H1 (cell line): ENCODE data around the gene B4GALNT3.

Source experiments
- ASH2L ChIP-seq: fragments of 200-600, 300-600 bp; sonication (generic); IDR thresholded peaks from one replicate; pipeline ENCODE4 v1.7.1; 2017; ENCODE audit warnings: low read length
- EP300 ChIP-seq, 2 experiments: IDR thresholded peaks; 1 replicate in 1 of 2; 2 replicates in 1 of 2; pipeline ENCODE4 v1.6.1; 2011 to 2012; ENCODE audit warnings: low read depth in 2 of 2, low read length in 2 of 2, mild to moderate bottlenecking in 2 of 2, borderline replicate concordance in 1 of 2, inconsistent platforms in 1 of 2, moderate library complexity in 1 of 2
- EZH2 ChIP-seq: fragments of 200-600 bp; sonication (generic); IDR thresholded peaks from 2 replicates; pipeline ENCODE4 v1.7.1; 2012; ENCODE audit warnings: low read depth, mild to moderate bottlenecking, moderate library complexity, low read length, inconsistent platforms; ENCODE audit not compliant: severe bottlenecking
- POLR2AphosphoS5 ChIP-seq: IDR thresholded peaks from 2 replicates; pipeline ENCODE4 v1.6.1; 2011; ENCODE audit warnings: low read depth, low read length
- RFX5 ChIP-seq: IDR thresholded peaks from 2 replicates; pipeline ENCODE4 v1.6.1; 2011; ENCODE audit warnings: low read depth, low read length, improper control_type of control experiment, borderline replicate concordance
- YY1 ChIP-seq: IDR thresholded peaks from 2 replicates; pipeline ENCODE4 v1.6.1; 2011; ENCODE audit warnings: low read depth, mild to moderate bottlenecking, low read length
- TF ChIP-seq, protein P1 (sequence below), 3 experiments: IDR thresholded peaks; 1 replicate in 2 of 3; 2 replicates in 1 of 3; pipeline versions ENCODE4 v1.5.1 to v1.6.1; 2011; ENCODE audit warnings: low read length in 3 of 3, mild to moderate bottlenecking in 3 of 3, inconsistent platforms in 2 of 3, low read depth in 1 of 3, moderate library complexity in 1 of 3; ENCODE audit not compliant: insufficient read depth in 1 of 3; ENCODE audit errors: control extremely low read depth in 1 of 3
- TF ChIP-seq, protein P2 (sequence below): IDR thresholded peaks from 2 replicates; pipeline ENCODE4 v1.6.1; 2011; ENCODE audit warnings: low read depth, mild to moderate bottlenecking, low read length; ENCODE audit not compliant: insufficient read depth

DNA sequence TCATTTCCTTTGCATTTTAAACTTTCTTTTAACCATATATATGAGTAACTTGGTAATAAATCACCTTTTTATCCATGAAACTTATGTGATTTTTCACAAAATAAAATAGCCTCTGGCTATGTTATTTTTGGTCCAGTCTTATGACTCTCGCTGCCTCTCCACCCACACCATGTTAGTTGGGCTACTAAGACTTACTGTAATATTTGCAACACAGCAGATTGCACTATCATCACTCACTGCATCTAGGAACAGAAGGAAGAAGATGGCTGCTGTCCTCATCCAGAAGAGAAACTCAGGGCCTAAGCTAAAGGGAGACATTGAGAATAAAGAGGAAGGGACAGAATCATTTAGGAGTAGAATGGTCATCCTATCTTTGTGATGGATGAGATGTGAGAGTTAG is 12.6 kb upstream of the B4GALNT3 start:
- no peak for TF ChIP-seq EP300 (IDR thresholded peaks at IDR 0.05; ENCODE audit: borderline replicate concordance in 1 of 2, low read depth in 2 of 2, low read length in 2 of 2)
- no peak for TF ChIP-seq ASH2L
- TF ChIP-seq, protein P1, sequence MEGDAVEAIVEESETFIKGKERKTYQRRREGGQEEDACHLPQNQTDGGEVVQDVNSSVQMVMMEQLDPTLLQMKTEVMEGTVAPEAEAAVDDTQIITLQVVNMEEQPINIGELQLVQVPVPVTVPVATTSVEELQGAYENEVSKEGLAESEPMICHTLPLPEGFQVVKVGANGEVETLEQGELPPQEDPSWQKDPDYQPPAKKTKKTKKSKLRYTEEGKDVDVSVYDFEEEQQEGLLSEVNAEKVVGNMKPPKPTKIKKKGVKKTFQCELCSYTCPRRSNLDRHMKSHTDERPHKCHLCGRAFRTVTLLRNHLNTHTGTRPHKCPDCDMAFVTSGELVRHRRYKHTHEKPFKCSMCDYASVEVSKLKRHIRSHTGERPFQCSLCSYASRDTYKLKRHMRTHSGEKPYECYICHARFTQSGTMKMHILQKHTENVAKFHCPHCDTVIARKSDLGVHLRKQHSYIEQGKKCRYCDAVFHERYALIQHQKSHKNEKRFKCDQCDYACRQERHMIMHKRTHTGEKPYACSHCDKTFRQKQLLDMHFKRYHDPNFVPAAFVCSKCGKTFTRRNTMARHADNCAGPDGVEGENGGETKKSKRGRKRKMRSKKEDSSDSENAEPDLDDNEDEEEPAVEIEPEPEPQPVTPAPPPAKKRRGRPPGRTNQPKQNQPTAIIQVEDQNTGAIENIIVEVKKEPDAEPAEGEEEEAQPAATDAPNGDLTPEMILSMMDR (IDR thresholded peaks at IDR 0.05; ENCODE audit: control extremely low read depth in 1 of 3, insufficient read depth in 1 of 3, low read depth in 1 of 3, low read length in 3 of 3) = no peak
- no peak for TF ChIP-seq EZH2
- TF ChIP-seq RFX5 = no peak
- no peak for TF ChIP-seq POLR2AphosphoS5
- no peak for TF ChIP-seq YY1
- TF ChIP-seq, protein P2, sequence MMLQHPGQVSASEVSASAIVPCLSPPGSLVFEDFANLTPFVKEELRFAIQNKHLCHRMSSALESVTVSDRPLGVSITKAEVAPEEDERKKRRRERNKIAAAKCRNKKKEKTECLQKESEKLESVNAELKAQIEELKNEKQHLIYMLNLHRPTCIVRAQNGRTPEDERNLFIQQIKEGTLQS = no peak
